HFF-Myc (cell line): ENCODE data around the gene TFCP2.

ENCODE experiments used
- DNase-seq: peaks from one replicate; pipeline ENCODE4 v3.0.0-alpha.2; 2011; ENCODE audit warnings: low read depth; ENCODE audit errors: extremely low read depth
- H3K4me3 ChIP-seq: replicated peaks from 2 replicates; pipeline ENCODE4 v1.5.1; 2011; ENCODE audit warnings: low read depth, mild to moderate bottlenecking, control low read depth, low read length
- TF ChIP-seq, protein P1 (sequence below): IDR thresholded peaks from 2 replicates; pipeline ENCODE4 v1.5.1; 2012; ENCODE audit warnings: mild to moderate bottlenecking, low read depth, low read length, control low read depth; ENCODE audit errors: missing control alignments

The TFCP2 gene

DNA sequence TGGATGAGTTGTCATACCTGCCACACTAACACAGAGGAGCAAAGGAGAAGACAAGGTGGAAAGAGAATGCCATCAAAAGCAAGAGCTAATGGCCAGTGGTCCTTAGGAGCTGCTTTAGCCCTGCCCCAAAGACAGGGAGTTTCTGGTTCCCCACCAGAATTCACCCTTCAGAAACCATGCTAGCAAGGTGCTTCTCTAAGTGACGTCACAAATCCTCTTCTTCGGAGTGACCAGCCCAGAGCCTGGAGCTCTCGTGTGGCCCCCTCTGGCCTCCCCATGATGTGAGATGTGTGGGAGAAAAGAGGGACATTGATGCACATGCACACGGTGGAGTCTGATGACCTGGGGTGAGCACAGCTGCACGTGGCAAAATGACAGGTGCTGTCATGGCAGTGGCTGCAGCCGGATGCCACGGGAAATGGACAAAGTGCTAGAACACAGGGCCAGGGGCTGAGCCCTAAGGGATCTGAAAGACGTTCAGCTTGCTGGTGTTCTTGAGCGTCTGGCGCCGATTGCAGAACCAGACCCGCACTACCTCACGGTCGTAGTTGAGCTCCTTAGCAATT, 16.9 kb upstream of the TFCP2 start:
- DNase-seq, result no peak
- no peak overlapping the region for H3K4me3 ChIP-seq
- TF ChIP-seq, protein P1, sequence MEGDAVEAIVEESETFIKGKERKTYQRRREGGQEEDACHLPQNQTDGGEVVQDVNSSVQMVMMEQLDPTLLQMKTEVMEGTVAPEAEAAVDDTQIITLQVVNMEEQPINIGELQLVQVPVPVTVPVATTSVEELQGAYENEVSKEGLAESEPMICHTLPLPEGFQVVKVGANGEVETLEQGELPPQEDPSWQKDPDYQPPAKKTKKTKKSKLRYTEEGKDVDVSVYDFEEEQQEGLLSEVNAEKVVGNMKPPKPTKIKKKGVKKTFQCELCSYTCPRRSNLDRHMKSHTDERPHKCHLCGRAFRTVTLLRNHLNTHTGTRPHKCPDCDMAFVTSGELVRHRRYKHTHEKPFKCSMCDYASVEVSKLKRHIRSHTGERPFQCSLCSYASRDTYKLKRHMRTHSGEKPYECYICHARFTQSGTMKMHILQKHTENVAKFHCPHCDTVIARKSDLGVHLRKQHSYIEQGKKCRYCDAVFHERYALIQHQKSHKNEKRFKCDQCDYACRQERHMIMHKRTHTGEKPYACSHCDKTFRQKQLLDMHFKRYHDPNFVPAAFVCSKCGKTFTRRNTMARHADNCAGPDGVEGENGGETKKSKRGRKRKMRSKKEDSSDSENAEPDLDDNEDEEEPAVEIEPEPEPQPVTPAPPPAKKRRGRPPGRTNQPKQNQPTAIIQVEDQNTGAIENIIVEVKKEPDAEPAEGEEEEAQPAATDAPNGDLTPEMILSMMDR, result no peak

DNA sequence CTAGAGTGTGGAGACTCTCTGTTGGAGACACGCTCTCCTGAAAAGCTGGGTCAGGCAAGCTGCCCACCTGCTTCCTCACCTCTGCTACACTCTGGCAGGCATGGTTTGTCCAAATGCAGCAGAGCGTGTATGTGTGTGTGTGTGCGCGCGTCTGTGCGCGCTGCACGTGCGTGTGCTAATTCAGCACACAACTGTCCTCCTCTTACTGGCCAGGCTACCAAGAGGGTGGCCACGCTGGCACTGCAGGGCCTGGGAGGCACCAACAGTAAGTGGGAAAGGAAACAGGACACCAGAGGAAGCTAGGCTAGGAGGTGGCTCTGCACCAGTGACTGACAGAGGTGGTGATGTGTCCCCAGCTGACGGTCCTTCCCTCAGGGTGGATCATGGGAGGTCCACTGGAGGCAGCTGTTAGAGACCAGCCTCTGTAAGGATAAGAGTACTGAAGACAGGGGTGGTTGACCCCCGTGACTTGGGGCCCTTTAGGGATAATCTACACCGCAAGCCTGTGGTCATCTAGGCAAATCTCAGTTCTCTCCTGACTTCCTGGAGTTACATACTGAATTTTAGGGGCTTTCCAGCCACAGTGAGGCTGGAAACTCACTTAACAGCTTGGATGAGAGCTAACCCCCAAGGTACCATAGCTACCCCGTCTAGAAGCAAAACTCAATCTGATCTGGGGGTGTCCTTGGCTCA, 15.6 kb upstream of the TFCP2 start:
- TF ChIP-seq, protein P1, result no peak
- DNase-seq, result no peak
- H3K4me3 ChIP-seq, result no peak overlapping the region

DNA sequence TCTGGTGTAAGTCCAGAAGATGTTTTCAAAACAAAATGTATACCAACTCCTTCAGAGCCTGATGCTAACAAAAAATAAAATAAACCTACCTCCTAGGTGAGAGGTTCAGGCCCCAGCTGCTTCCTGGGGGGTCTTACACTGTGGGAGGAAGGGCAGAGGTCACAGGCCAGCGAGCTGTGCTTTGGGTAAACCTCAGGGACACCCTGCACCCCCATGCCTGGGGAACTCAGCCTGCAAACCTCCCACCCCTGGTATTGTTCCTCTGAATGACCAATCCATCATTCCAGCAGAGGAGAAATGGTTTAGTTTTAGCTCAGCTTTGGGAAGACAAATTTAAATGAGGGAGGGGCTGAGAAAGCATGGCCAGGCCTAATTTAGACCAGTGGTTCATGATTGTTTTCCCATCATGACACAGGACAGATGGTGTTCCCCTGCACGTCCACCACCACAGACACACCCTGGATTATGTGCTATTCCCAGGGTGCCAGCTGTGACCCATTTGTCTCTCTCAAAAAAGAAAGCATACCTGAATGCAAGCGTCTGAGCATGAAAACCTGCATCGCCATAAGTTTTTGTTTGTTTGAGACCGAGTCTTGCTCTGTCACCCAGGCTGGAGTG, 14.5 kb upstream of the TFCP2 start:
- DNase-seq, result no peak
- TF ChIP-seq, protein P1, result no peak

DNA sequence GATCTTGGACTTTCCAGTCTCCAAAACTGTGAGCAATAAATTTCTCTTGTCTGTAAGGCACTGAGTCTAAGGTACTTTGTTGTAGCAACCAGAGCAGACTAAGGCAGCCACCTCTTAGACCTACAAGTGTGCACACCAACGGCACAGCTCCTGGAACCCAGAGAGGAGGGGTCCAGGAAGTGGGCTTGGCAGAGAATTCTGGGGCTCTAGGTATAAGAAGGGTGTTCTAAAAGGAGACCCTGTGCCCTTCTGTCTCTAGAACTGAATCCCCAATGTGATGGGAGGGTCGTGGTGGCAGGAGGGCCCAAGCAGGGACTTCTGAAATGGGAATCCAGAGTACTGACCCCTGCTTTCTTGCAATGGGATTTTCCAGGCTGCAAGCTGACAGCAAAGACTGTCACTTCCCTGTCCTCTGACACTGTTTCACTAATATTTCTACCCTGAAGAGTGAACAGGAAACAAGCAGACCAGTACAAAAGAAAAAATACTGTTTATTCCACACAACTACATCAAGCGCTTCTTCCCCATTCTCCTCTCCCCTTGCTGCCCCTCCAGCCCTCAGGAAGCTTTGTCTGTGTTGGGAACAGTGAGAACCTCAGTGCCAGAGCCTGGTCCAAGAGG, 13.6 kb upstream of the TFCP2 start:
- H3K4me3 ChIP-seq, result no peak overlapping the region
- no peak for DNase-seq
- TF ChIP-seq, protein P1, result no peak

More for the DNA sequence above, 14.5 kb upstream of the TFCP2 start:
- no peak overlapping the region for H3K4me3 ChIP-seq

DNA sequence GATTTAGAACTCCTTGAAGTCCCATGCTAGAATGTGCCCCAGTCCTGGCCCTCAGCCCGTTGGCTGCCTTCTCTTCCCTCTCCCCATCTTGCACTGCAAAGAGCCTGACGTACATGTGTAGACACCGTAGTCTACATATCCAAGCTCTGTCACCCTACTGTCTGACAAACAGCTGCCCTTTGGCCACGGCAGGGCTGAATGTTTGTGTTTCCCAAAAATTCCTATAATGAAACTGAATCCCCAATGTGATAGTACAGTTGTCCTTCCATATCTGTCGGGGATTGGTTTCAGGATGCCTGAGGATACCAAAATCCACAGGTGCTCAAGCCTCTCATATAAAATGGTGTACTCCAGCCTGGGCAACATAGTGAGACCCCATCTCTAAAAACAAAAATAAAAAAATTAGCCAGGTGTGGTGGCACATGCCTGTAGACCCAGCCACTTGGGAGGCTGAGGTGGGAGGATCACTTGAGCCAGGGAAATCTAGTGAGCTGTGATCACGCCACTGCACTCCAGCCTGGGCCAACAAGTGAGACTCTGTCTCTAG, 12.3 kb upstream of the TFCP2 start:
- no peak for DNase-seq
- TF ChIP-seq, protein P1, result no peak
- H3K4me3 ChIP-seq, result no peak overlapping the region

DNA sequence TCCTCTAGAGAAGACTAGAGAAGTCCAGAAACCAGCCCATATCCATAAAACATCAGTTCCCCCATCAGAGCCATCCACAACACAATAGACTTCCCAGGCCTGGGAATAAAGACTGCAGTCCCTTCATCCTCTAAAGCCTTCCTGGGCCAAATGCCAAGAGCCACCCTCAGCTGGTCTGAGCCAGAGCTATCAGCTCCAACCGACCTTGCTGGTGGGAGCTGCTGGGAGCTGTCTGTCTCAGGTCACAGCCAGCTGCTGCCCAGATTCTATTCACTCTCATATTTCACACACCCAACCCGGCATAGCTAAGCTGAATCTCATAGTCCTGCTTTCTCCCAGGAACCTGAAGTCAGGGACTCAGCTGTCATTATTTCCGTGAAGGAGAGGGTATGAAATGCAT, 10.9 kb upstream of the TFCP2 start:
- DNase-seq, result peak; percentile 42
- no peak overlapping the region for H3K4me3 ChIP-seq
- TF ChIP-seq, protein P1, result no peak
